GM10248 (cell line): ENCODE measurements around the gene BAZ2A.

Experiments
- CTCF ChIA-PET: fragments of 300-600 bp; sonication (Branson Sonifier 250); formaldehyde crosslinking; extraction: SDS; loops from one replicate; lab custom pipeline; 2021; ENCODE audit warnings: antibody characterized with exemption; lab: Yijun Ruan, JAX
- POLR2A ChIA-PET: fragments of 350-650 bp; sonication (Branson Sonifier 250); formaldehyde crosslinking; extraction: SDS; loops from one replicate; lab custom pipeline; 2020; ENCODE audit warnings: antibody characterized with exemption; lab: Yijun Ruan, JAX
- DNase-seq: peaks from one replicate; pipeline ENCODE4 v3.0.0; 2012; ENCODE audit errors: extremely low spot score
- TF ChIP-seq, protein P1 (sequence below): IDR thresholded peaks from 2 replicates; pipeline ENCODE4 v1.5.1; 2012; ENCODE audit warnings: mild to moderate bottlenecking, low read depth; ENCODE audit errors: extremely low read depth, missing control alignments, control extremely low read depth

BAZ2A gene

DNA sequence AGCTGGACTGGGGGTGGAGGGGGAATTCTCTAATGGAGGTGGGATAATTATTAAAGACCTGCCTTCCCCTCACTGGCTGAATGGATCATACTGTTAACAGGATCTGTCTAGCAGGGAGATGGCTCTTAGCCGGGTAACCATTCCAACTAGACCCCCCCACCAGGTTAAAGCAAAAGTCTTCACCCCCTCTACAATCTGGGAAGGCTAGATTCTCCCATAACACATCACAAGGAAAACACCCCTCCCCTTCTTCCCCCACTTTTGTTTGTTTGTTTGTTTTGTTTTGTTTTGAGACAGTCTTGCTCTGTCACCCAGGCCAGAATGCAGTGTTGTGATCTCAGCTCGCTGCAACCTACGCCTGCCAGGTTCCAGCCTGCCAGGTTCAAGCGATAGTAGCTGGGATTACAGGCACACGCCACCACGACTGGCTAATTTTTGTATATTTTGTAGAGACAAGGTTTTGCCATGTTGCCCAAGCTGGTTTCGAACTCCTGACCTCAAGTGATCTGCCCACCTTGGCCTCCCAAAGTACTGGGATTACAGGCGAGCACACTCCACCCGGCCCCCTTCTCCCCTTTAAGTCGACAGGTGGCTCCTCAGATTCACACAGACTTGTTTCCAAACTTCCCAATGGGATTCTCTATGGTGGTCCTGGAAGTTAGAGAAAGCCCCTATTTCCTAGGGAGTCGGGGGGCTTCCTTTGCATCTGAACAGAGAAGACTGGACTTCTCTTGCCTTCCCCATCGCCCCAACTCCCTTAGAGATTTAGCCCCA is 3.5 kb upstream of the BAZ2A start:
- no peak for DNase-seq
- ChIA-PET CTCF (interaction anchor here (1.1 to 4.2 kb wide), 5 partner anchors 8 to 478 kb away, joined by 3 to 44 read pairs (median 3); partner anchors contain the start of gene STAT6), POLR2A (interaction anchor here (1.5 kb wide), 1 partner anchor 12 kb away, joined by 3 read pairs; the partner anchor contains the start of gene ATP5F1B)
- TF ChIP-seq, protein P1, sequence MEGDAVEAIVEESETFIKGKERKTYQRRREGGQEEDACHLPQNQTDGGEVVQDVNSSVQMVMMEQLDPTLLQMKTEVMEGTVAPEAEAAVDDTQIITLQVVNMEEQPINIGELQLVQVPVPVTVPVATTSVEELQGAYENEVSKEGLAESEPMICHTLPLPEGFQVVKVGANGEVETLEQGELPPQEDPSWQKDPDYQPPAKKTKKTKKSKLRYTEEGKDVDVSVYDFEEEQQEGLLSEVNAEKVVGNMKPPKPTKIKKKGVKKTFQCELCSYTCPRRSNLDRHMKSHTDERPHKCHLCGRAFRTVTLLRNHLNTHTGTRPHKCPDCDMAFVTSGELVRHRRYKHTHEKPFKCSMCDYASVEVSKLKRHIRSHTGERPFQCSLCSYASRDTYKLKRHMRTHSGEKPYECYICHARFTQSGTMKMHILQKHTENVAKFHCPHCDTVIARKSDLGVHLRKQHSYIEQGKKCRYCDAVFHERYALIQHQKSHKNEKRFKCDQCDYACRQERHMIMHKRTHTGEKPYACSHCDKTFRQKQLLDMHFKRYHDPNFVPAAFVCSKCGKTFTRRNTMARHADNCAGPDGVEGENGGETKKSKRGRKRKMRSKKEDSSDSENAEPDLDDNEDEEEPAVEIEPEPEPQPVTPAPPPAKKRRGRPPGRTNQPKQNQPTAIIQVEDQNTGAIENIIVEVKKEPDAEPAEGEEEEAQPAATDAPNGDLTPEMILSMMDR: no peak

DNA sequence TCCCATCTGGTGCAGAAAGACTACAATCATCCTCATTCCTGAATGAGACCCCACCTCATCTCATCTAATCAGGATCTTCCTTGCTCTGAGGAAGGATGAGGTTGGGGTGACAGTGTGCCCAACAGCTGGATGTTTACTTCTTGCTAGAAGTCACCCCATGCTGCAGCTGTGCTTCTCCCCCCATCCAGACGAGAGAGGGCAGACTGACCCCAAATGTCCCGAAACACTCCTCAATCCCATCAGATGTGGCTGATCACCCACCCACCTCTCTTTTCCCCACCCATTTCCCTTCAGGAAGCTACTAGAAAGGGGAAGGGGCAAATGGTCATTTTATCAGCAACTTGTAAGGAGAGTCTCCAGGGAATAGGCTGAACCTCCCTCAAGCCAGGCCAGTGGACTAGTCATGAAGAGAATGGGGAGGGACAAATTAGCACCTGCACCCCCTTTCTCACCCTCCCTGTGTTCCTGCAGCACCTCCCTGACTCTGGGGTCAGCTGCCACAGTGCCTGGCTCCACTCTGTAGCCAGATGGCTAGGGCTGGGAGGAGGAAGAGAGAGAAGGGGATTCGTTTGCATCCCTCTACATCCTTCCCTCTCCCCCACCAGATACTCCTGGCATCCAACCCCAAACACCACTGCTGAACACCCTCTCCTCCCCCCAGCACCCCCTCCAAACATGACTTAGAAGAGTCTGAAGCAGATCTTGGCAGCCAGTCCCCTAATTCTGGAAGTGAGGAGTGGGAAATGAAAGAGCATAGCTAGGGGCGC is 2.8 kb upstream of the BAZ2A start:
- no peak for DNase-seq
- CTCF ChIA-PET: interaction anchor here (1.1 to 4.2 kb wide), 4 partner anchors 8 to 478 kb away, joined by 3 to 44 read pairs (median 3); partner anchors contain the start of gene STAT6
- POLR2A ChIA-PET: no interaction called here
- TF ChIP-seq, protein P1: no peak

DNA sequence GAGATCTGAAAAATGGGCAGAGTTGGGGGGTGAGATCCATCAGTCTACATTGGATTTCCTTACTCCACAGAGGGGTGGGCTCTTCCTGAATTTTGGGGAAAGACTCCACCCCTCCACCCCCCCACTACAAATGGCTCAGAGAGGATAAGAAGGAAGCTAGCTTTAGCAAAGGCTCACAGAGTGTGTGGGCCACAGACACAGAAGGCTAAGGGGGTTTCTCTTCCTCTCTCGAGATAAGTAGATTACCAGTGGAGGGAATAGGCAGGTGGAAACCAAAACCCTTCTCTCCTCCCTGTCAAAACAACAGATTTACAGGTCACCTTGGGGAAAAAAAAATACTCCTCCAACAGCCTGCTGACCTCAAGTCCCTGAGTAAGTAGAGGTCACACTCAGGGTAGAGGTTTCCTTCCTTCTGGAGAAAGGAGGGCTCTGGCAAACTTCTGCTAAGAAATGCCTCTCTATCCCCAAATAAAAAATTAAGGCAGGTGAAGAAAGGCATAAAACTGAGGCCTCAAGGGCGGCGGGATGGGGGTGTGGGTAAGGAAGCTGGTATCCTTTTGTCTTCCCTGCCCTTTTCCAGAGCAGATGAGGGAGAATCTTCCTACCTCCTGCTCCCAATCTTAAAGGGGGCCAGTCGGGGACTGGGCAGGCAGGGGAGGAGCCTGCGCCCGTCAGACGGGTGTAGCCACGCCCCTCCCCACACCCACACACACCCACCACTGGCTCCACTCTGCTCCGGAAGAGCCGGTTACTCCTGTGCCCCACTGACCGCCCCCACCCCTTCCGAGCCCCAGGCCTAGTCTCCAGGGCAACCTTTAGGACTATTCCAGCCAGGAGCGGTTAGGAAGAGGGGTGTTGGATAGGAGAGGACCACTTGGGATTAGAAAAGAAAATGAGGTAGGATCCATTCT is 1.9 kb upstream of the BAZ2A start:
- DNase-seq: peak; percentile 73
- POLR2A ChIA-PET: interaction anchor here (0.8 kb wide), 1 partner anchor 1307 kb away, joined by 4 read pairs; no protein-coding TSS in a partner anchor
- CTCF ChIA-PET: interaction anchor here (1.5 kb wide), 1 partner anchor 59 kb away, joined by 3 read pairs; no protein-coding TSS in a partner anchor
- TF ChIP-seq, protein P1: no peak

DNA sequence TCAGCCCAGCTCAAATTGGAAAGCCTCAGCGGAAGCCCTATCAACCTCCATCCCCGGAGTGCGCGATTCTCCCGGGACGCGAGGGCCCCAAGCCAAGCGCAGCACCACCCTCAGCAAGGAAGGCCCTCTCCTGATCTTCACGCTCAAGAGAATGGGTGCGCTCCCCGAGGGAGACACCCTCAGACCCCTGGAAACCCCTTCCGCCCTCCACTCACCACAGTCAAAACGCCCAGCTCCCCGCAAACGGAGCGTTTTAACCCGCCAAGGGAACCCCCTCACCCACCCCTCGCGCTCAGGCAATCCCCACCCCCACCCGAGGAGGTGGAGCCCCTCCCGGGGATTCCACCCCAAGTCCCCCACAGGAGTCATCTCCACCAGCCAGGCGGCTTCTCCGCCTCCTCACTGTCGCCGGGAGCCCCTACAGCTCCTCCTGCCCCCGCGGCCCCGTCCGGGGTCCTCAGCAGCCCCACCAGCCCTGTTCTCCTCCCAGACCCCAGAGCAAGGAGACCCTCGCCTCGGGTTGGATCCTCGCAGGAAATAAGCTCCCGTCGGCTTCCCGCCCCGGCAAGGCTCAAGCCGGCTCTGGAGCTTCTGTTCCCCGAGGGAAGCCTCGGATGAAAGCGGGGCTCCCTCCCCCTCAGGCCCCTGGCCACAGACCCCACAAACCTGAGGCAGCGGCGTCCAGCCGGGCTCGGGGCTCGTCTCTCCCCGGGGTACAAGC is 507 bp downstream of the BAZ2A start:
- ChIA-PET POLR2A (interaction anchor here (0.8 to 1.5 kb wide), 2 partner anchors 10 to 15 kb away, joined by 4 to 13 read pairs; no protein-coding TSS in a partner anchor), CTCF (interaction anchor here (1.1 to 2.7 kb wide), 7 partner anchors 25 to 372 kb away, joined by 3 to 13 read pairs (median 4); no protein-coding TSS in a partner anchor)
- peak; percentile 58 for DNase-seq
- TF ChIP-seq, protein P1: no peak

DNA sequence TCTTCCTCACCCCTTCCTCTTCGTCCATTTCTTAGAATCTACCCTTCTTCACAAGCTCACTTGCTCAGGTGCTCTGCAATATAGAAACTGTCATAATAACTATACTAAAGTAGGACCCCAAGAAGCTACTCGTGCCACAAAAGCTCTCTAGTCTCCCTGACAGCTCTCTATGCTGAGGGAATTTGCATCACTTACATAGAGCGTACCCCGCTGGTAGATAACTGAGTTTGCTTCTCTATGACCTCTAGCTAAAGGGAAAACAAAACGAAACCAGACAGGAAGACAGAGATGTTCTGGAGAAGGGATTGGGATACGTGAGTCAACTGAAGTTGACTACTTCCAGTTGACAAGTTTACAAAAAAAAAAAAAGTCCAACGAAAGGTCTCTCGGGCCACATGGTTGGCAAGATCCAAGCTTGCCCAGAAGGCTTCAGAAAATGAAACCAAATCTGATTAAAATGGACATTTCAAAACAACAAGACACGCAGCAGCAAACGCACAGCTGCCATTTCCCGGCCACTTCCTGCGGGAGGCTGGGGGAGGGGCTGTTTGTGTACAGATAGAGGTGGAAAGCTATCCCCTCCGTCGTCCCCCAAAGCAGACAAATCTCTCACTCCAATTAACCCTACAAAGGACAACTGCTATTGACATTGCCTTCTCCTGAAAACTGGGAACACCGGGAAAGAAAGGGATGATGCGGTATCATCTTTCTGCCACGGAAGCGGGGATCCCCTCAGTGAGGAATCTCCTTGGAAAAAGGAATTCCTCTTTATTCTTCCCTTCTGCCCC is 1.3 kb downstream of the BAZ2A start:
- ChIA-PET CTCF (interaction anchor here (0.7 to 2.7 kb wide), 12 partner anchors 8 to 373 kb away, joined by 3 to 21 read pairs (median 4); no protein-coding TSS in a partner anchor), POLR2A (interaction anchor here (0.7 to 1.5 kb wide), 5 partner anchors 8 to 95 kb away, joined by 3 to 13 read pairs (median 4); no protein-coding TSS in a partner anchor)
- peak; percentile 46 for DNase-seq
- TF ChIP-seq, protein P1: no peak
